Measurements from ENCODE around the gene SNRPB2.

Gene SNRPB2

DNA sequence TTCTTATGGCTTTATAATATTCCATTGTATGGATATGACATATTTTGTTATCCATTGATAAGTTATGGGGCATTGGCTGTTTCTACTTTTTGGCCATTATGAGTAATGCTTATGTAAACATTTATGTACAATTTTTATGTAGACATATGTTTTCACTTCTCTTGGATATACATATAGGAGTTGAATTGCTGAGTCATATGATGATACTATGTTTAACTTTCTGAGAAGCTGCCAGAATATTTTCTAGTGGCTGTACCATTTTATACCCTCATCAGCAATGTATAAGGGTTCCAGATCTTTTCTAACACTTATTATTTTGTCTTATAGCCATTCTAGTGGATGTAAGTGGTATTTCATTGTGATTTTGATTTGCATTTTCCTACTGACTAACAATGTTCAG is 41.4 kb downstream of the SNRPB2 start:
- in situ Hi-C loops (cut with HindIII; ENCODE audit: low pct_ligation_motif_present, low pct_unique_long_range_greater_than_20kb, low sequenced_read_pairs): no loop called here
- no peak for DNase-seq

DNA sequence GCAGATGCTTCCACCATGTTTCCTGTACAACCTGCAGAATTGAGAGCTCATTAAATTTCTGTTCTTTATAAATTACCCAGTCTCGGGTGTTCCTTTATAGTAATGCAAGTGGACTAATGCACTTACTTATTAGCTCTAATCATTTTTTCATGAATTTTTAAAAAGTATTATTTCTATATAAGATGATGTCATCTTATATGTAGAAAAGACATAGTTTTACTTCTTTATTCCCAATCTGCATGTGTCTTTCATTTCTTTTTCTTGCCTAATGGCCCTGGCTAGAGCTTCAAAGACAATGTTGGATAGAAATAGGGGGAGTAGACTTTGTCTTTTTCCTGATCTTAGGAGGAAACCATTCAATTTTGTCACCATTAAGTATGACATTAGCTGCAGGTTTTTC is 46.1 kb downstream of the SNRPB2 start:
- no peak for DNase-seq
- in situ Hi-C loops (cut with HindIII; ENCODE audit: low pct_ligation_motif_present, low pct_unique_long_range_greater_than_20kb, low sequenced_read_pairs): no loop called here

DNA sequence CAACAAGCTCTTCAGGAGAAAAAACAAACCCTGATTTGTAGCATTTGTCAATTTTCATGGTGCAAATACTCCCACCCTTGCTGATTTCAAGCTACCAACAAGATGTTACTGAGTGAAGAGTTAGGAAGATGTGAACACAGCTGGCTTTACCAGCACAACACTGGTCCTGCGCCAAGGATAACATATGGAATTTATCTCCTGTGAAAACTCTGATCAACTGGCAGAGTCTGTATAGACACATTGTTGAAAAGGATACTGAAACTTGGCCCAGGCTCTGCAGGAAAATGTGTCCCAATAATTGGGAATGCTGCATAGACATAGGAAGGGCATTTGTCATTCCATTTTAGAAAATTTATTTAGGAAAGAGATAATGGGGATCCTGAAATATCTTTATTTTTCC is 47.3 kb downstream of the SNRPB2 start:
- in situ Hi-C loops (cut with HindIII; ENCODE audit: low pct_ligation_motif_present, low pct_unique_long_range_greater_than_20kb, low sequenced_read_pairs): no loop called here

DNA sequence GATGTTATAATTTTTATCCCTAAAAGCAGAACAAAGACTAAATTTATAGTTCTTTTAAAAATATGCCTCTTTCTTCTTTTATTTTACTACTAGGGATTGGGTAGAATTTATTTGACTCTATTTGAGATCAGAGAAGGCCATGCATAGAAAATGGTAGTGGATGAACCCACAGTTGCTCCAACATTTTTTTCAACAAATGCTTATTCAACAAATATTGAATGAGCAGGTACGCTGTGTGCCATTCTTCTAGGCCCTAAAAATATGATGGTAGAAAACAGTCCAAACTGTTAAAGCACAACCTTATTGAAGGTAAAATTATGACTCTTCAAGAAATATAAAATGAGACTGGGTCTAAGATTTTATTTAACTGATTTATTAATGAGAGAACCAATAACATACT is 48.3 kb downstream of the SNRPB2 start:
- in situ Hi-C loops (cut with HindIII; ENCODE audit: low pct_ligation_motif_present, low pct_unique_long_range_greater_than_20kb, low sequenced_read_pairs): no loop called here
- DNase-seq: no peak

More for the DNA sequence above, 47.3 kb downstream of the SNRPB2 start:
- DNase-seq: no peak

DNA sequence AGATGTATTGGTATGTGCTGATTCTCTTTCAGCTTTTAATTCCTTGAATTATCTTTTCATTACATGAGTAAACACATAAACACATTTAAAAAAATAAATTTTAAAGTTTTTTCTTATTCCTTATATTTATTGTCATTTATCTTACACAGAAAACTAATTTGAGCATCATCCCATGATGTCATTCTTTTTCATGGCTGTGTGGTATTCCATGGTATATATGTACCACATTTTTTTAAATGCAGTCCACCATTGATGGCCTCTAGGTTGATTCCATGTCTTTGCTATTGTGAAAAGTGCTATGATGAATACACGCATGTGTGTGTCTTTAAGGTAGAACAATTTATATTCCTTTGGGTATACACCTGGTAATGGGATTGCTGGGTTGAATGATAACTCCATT is 51.7 kb downstream of the SNRPB2 start:
- DNase-seq: no peak
- in situ Hi-C loops (cut with HindIII; ENCODE audit: low pct_ligation_motif_present, low pct_unique_long_range_greater_than_20kb, low sequenced_read_pairs): no loop called here

DNA sequence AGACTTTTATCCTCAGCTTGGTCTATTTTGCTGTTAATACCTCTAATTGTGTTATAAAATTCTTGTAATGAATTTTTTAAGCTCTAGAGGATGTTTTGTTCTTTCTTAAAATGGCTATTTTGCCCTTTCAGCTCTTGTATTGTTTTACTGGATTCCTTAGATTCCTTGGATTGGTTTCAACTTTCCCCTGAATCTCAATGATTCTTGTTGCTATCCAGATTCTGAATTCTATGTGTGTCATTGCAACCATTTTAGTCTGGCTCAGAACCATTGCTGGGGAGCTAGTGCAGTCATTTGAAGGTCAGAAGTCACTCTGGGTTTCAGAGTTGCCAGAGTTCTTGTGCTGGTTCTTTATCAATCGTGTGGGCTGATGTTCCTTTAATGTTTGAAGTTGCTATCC is 55.4 kb downstream of the SNRPB2 start:
- in situ Hi-C loops (cut with HindIII; ENCODE audit: low pct_ligation_motif_present, low pct_unique_long_range_greater_than_20kb, low sequenced_read_pairs): no loop called here

More for the DNA sequence above, 55.4 kb downstream of the SNRPB2 start:
- no peak for DNase-seq

Data from ACHN (cell line).